Suppressor macrophage treated with lipopolysaccharide for 4 hours (primary cell): ENCODE data around the gene HIP1R.
A peak's percentile ranks its signal among the peaks of the same experiment; 100 is the strongest.
"Not testable (repeated sequence)": the region's sequence is repeated elsewhere in the genome, so short reads cannot be mapped to it uniquely, and the experiment has no call there.

Source experiments
- DNase-seq: peaks from one replicate; pipeline ENCODE4 v3.0.0-alpha.2; 2020

Gene HIP1R

DNA sequence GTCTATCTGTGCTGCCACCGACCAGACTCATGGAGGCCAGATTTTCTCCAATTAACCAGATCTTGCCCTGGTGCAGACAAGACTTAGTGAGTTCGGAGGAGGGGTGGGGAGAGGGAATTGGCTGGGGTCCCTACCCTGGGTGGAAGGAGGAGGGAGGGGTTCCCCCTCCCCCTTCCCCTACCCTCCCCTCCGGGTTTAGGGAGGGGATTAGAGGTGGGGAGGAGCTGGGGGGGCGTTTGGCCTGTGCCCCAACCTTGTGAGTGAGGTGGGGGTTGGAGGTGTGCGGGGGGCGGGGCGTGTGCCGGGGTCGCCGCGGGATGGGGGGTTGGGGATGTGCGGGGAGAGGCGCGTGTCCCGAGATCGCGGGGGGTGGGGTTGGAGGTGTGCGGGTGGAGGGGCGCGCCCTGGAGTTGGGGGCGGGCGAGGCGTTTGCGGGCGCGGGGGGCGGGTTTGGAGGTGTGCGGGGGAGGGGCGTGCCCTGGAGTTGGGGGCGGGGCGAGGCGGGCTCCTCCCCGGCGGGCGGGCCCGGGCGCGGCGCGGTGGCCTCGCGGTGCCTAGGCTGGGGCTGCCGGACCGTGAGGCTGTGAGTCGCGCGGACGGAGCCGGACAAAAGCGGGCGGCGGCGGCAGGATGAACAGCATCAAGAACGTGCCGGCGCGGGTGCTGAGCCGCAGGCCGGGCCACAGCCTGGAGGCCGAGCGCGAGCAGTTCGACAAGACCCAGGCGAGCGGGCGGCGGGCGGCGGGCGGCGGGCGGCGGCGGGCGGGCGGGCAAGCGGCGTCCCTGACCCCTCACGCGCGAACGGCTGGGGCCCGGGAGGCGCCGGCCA lies at the start of gene HIP1R:
HIP1R (plus strand) TSS at position 537 of the 829 bp plus-strand sequence; CDS start at position 631, 94 bp downstream.
- peak; percentile 35 for DNase-seq

- DNase-seq, result no peak
Measured at GRCh38 chr12:122785503-122785902, 49.8 kb upstream of the HIP1R start.

DNA sequence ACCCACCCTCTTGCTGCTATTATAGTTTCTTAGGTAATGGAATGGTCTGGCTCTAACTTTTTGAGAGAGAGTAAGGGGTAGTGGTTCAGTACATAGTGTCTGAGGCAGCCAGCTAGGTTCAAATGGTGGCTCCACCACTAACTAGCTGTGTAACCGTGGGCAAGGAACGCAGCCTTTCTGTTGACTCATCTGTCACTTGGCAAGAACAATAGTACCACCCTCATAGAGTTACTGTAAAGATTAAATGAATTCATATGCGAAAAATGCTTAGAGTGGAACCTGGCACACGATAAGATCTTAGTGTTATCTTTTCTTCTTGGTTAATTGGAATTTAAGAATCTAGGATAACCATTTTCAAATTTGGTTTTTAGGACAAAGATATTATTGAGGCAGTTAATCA lies 46.9 kb upstream of the HIP1R start:
- no peak for DNase-seq

DNA sequence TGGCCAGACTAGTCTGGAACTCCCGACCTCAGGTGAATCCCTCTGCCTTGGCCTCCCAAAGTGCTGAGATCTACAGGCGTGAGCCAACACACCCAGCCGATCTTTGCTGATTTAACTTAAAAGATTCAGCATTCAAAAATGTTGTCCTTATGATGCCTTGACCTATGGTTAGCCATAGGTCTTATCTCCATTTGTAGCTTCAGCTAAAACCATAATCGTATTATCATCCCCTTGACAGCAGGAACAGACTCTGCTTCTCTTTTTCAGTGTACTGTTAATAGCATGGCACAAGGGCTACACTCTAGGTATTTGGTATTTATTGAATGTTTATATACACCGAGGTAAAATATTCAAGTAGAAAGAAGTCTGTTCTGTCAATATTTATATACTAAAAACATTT lies 45.6 kb upstream of the HIP1R start:
- no peak for DNase-seq

DNA sequence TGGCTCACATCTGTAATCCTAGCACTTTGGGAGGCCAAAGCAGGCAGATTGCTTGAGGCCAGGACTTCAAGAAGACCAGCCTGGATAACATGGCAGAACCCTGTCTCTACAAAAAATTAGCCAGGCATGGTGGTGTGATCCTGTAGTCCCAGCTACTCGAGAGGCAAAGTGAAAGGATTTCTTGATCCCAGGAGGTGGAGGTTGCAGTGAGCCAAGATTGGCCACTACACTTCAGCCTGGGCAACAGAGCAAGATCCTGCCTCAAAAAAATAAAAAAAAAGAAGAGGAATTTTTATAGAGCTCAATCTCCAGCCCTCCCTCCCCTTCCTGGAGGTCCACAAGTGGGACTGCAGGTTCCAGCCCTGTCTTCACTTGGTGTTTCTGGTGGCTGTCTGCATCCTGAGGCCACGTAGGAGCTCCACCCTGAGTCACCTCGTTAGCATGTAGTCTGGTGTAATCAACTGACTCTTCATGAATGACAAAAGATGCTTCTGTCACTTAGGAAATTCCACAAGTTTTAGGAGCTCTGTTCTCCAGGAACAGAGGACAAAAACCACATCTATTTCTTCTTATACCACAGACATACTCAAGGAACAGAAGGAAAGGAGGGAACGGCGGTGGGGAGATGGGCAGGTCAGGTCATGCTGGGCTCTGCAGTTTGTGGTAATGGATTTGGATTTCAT lies 44.7 kb upstream of the HIP1R start:
- DNase-seq, result peak; percentile 17

GRCh38 chr12:122793685-122794106 lies 41.6 kb upstream of the HIP1R start:
- peak; percentile 74 for DNase-seq

- DNase-seq, result no peak
Measured at GRCh38 chr12:122795807-122796206, 39.5 kb upstream of the HIP1R start.

GRCh38 chr12:122799641-122800243 lies 35.5 kb upstream of the HIP1R start:
- DNase-seq, result no peak

- no peak for DNase-seq
Measured at GRCh38 chr12:122803937-122804336, 31.3 kb upstream of the HIP1R start.

DNA sequence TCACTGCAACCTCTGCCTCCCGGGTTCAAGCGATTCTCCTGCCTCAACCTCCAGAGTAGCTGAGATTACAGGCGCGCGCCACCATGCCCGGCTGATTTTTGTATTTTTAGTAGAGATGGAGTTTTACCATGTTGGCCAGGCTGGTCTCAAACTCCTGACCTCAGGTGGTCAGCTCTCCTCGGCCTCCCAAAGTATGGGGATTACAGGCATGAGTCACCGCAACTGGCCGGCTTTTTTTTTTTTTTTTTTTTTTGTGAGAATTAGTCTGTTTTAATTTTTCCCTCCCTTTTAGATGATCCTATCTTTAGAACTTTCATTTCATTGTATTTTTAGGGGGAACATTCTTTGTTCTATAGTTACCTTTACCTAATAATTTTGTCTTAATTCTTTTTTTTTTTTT lies 30.3 kb upstream of the HIP1R start:
- not testable (repeated sequence) for DNase-seq

GRCh38 chr12:122807651-122808050 lies 27.6 kb upstream of the HIP1R start:
- DNase-seq, result no peak

DNA sequence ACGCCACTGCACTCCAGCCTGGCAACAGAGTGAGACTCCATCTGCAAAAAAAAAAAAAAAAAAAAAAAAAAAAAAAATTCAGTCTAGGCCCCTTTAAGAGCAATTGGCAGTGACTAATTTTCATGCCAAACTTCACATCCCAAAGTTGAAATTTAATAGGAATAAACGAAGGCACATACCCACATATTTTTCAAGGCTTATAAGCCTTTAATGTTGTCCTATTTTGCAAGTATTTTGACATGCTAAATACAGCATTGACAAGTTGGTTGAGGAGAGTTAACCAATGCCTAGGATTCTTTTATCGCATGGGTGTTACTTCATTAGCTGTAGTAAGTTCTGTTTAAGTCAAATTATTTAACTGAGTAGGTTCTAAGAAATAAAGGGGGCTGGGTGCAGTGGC lies 23.5 kb upstream of the HIP1R start:
- no peak for DNase-seq

- peak; percentile 22 for DNase-seq
Measured at GRCh38 chr12:122813310-122813713, 21.9 kb upstream of the HIP1R start.

DNA sequence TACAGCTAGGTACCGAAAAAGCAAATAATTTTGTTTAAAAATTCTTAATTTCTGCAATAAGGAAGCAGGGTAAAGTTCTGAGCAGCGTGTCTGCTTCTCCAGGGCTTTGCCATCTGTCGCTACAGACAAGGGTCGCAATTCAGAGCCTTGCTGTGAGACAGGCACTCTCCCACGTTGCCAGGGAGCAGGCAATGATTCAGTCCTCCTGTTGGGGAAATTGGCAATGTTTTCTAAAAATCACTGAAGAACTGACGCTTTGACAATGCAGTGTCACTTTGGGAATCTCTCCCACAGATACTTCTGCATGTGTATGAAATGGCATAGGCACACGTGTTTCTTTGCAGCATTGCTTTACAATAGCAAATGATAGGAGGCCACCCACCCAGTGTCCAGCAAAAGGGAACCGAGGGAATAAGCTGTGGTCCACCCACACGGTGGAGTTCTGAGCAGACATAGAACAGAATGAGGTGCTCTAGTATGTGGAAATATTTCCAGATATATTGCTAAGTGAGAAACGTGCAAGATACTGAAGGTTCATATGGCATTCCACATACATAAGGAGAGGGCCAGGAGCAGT lies 16.0 kb upstream of the HIP1R start:
- DNase-seq, result no peak

- DNase-seq, result no peak
Measured at GRCh38 chr12:122820138-122820537, 15.1 kb upstream of the HIP1R start.

DNA sequence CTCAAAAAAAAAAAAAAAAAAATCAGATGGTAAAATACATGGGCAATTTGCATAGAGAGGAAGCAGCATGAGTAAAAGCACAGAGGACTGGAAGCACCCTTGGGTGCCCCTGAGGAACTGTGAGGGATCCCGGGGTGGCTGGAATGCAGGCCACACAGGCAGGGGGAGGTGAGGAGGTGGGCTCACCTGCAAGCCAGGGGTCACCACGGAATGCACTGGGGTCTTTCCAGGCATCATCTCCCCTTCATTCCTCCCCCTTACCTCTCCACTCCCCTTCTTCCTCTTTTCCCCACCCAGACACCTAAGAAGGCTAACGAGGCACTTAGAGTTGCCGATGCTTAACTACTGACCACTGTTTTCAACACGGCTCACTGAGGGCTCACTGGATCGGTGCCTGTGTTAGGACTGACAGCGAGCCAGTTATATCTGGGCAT lies 14.4 kb upstream of the HIP1R start:
- DNase-seq, result no peak

DNA sequence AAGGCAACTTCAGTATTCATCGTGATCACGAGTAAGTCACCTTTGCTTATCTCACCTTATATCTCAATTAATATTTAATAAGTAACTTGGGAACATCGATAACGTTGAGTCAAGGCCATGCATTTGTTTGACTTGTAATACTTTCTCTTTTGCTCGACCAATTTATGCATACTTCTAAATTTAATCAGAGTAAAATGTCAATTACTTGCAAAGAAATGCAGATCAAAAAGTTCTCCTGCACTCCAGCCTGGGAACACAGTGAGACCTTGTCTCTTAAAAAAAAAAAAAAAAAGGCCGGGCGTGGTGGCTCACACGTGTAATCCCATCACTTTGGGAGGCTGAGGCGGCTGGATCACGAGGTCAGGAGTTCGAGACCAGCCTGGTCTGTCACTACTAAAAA lies 11.8 kb upstream of the HIP1R start:
- no peak for DNase-seq

GRCh38 chr12:122825773-122826724 lies 9.2 kb upstream of the HIP1R start:
- DNase-seq, result no peak

DNA sequence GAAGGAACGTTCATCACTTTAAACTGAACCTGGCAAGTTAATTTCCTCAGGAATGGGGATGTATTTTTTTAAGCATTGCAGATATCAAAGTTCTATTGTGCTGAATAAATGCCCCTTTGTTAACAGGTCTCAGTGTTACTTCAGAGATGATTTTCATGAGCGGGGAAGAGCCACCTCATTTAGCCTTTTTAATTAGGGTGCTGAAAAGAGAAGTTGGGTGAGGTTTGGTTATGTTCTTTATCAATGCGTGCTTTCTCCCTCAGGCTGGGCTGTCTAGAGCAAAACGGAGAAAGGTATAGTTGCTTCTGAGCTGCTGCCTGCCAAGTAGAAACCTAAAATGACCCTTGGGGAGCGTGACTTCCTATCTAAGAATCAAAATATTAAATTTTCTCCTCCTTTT lies 8.0 kb upstream of the HIP1R start:
- no peak for DNase-seq

- peak; percentile 53 for DNase-seq
Measured at GRCh38 chr12:122830517-122831214, 4.6 kb upstream of the HIP1R start.

DNA sequence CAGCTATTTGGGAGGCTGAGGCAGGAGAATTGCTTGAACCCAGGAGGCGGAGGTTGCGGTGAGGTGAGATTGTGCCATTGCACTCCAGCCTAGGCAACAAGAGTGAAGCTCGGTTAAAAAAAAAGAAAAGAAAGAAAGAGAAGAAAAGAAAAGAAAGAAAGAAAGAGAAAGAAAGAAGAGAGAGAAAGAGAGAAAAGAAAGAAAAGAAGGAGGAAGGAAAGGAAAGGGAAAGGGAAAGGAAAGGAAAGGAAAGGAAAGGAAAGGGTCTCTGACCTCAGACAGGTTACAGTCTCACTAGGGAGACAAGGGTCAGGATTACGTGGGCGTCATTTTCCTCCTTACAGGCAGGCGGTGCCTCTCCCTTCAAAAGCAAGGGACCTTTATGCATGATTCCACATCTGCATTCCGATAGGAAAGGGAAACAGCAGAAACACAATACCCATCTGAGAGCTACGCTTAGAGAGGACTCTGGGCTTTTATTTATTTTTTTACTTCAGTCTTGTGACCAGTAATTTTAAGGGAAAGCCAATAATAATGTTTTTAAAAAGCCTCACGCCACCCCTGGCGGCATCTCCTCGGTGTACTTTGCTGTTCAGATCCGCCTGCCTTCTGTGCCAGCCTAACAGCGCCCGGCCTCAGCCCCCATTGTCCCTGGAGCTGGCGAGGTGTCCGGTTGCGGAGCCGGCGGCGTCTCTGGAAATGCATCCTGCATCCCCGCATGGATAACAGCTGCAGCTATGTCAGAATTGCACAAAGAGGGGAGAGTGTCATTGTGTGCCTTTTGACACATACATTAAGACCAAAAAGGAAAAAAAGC lies 945 bp upstream of the HIP1R start:
- peak; percentile 16 for DNase-seq
